UCSD-AML1 (cell line): ENCODE data around the gene APOM.

Experiments
- DNase-seq: peaks from one replicate; lab custom pipeline; 2025; ENCODE audit not compliant: unreplicated experiment; lab: John Stamatoyannopoulos, UW

APOM gene

GRCh38 chr6:31657406-31658157 is 1.9 kb downstream of the APOM start:
- DNase-seq, result no peak

GRCh38 chr6:31658158-31658688 is 2.5 kb downstream of the APOM start:
- DNase-seq, result no peak

- no peak for DNase-seq
Measured at GRCh38 chr6:31658983-31659648, 3.4 kb downstream of the APOM start.

- DNase-seq, result no peak
Measured at GRCh38 chr6:31659649-31660380, 4.1 kb downstream of the APOM start.

GRCh38 chr6:31660381-31661261 is 4.9 kb downstream of the APOM start, which contains the start of gene C6orf47:
Gene C6orf47 (minus strand): TSS chr6:31660778. CDS start chr6:31659947, 831 bp downstream.
- peak; percentile 89 for DNase-seq

GRCh38 chr6:31661262-31662123 is 5.8 kb downstream of the APOM start:
- DNase-seq, result no peak

GRCh38 chr6:31662124-31662723 is 6.5 kb downstream of the APOM start:
- DNase-seq, result no peak

GRCh38 chr6:31663126-31663960 is 7.6 kb downstream of the APOM start:
- DNase-seq, result no peak

GRCh38 chr6:31663961-31664789 is 8.5 kb downstream of the APOM start:
- no peak for DNase-seq

GRCh38 chr6:31664790-31665500 is 9.3 kb downstream of the APOM start, which contains the start of gene GPANK1:
Gene GPANK1 (minus strand): TSS chr6:31664997. CDS start chr6:31664478, 519 bp downstream.
- peak; percentile 84 for DNase-seq

GRCh38 chr6:31665501-31666336 is 10.0 kb downstream of the APOM start, which contains the start of gene CSNK2B:
Gene CSNK2B (plus strand): TSS chr6:31666080. CDS start chr6:31666832, 752 bp downstream.
- DNase-seq, result peak; percentile 97

- DNase-seq, result no peak
Measured at GRCh38 chr6:31666337-31666965, 10.8 kb downstream of the APOM start.

- DNase-seq, result no peak
Measured at GRCh38 chr6:31669676-31670075, 14.0 kb downstream of the APOM start, which contains the start of gene LY6G5B. Gene LY6G5B (plus strand): TSS chr6:31669976. CDS start chr6:31670951, 975 bp downstream.

- DNase-seq, result no peak
Measured at GRCh38 chr6:31676322-31676903, 20.7 kb downstream of the APOM start.

- no peak for DNase-seq
Measured at GRCh38 chr6:31676904-31677303, 21.2 kb downstream of the APOM start.
